Stimulated activated CD4-positive, alpha-beta T cell treated with anti-CD3 and anti-CD28 coated beads, Interleukin-12 subunit alpha, Interleukin-12 subunit beta, amount 100 ng/mL, for 4 hours (primary cell): ENCODE data around the gene LRP11.

Source experiments
- DNase-seq: peaks from one replicate; pipeline ENCODE4 v3.0.0-alpha.2; 2020

The LRP11 gene

GRCh38 chr6:149777624-149778023 is 86.5 kb downstream of the LRP11 start:
- no peak for DNase-seq

- no peak for DNase-seq
These were observed 92.2 kb downstream of the LRP11 start for GRCh38 chr6:149771925-149772324.

- no peak for DNase-seq
These were observed 93.0 kb downstream of the LRP11 start for GRCh38 chr6:149771185-149771584.

GRCh38 chr6:149769676-149770075 is 94.5 kb downstream of the LRP11 start:
- DNase-seq = no peak
